GM18873 (cell line): ENCODE measurements around the gene CACNB4.
"Not testable (repeated sequence)": the region's sequence is repeated elsewhere in the genome, so short reads cannot be mapped to it uniquely, and the experiment has no call there.

Experiments used
- ATAC-seq: cut with Tn5 transposase; IDR thresholded peaks from one replicate; pipeline ENCODE4 v1.9.1; 2021; ENCODE audit warnings: mild to moderate bottlenecking, moderate library complexity, moderate number of reproducible peaks; ENCODE audit not compliant: unreplicated experiment, low FRiP score

CACNB4 gene

DNA sequence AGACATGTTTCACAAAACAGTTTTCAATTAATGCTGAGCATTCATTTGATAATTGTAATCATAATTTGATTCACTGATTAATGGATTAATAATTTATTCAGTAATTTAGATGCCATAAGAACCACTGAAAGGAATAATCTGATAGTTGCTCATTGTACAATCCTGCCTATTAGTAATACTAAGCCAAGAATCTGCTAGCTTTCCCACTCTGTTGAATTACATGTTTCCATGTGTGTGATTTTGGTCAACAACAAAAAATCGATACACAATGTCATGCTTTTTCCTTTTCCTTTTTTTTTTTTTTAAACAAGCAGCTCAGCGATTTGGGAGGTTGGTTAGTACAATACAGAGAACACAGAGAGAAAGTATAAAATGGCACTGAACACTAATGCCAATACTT lies 296.5 kb downstream of the CACNB4 start:
- ATAC-seq = no peak

DNA sequence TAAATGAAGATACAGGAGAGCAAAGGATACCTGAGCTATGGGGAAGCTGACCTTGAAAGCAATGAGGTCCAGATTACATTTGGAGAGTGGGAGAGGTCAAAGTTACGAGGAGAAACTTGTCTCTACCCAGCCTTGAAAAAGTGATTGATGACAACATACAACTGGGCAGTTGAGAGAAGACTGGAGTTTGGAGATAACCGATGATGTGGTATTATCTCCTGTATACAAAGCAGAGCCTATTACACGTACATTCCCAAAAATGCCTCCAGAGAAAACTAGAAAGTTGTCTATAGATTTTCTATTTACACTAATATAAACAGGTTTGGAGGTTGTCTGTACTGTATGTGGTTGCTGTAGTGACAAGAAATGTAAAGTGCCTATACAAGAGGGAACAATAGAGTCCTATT lies 299.0 kb downstream of the CACNB4 start:
- ATAC-seq = no peak

DNA sequence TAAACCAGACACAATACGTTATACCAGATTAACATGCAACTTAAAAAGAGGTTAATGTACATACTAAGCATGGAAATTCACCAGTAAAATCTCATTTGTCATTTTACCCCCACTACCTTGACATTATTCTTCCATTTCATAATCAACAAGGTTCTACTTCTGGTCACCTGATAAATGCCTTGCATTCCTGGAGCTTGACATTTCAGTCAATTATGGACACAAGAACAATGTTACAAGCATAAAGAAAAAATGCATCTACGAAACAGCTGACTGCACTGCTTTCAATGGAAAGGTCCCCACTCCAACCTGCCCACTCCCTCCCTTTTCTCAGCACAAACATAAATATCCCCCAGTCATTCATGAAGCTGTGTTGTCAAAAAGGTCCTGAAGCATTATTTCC lies 302.1 kb downstream of the CACNB4 start:
- ATAC-seq = no peak

DNA sequence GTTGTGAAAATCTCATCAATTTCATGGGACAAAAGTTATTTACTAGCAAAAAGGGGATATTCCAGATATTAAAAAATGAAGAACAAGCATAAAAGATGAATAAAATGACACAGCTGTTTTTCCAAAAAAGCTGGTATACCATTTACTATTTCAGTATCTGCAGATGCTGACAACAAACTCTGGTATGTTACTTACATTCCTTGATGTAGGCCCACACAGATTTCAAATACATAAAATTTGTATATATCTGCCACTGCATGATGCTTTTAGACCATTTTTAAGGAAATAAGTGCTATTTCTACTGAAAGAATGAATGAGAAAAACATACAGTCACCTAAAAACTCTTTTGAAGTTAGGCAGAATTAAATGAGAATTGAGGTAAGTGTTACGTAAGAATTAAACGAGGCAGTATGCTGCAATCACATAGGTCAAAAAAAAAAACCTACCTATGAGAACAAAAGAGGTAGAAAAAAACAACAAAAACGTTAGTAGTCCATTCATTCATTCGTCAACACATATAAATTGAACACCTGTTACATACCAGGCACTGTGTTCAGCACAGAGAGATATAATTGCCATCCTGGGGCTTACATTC lies 303.1 kb downstream of the CACNB4 start:
- no peak for ATAC-seq

DNA sequence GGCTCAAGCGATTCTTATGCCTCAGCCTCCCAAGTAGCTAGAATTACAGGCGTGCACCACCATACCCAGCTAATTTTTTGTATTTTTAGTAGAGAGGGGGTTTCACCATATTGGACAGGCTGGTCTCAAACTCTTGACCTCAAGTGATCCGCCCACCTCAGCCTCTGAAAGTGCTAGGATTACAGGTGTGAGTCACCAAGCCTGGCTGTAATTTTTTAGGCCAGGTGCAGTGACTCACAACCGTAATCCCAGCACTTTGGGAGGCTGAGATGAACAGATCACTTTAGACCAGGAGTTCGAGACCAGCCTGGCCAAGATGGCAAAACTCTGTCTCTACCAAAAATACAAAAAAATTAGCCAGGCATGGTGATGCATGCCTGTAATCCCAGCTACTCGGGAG lies 304.4 kb downstream of the CACNB4 start:
- not testable (repeated sequence) for ATAC-seq

DNA sequence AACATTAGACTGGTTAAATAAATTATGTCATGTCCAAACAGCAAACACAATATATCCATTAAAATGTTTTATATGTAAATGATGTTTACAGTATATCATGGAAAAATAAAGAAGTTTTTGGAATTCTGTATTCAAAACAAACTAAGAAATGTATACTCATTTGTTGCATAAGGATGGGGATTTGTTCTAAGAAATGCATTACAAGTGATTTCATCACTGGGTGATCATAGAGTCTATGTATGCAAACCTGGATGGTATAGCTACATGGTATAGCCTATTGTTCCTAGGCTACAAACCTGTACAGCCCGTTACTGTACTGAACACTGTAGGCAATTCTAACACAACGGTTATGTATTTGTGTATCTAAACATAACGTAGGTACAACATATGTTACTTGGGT lies 305.7 kb downstream of the CACNB4 start:
- no peak for ATAC-seq

DNA sequence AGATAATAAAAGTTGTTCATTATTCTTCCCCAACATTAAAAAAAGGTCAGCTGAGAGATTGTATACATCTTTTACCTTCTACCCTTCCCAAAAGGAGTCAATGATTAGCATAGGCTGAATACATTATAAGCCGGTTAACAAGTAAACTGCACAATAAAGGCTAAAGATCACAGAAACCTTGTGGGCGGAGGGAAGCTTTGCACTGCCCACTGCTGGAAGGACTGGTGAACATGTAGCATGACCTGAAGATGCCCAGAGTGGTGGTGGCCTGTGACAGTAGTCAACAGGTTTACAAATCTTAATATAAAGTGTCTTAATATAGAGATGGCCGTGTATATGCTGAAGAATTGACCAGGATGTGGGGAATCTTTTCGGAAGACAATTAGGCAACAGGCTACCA lies 306.3 kb downstream of the CACNB4 start:
- no peak for ATAC-seq

DNA sequence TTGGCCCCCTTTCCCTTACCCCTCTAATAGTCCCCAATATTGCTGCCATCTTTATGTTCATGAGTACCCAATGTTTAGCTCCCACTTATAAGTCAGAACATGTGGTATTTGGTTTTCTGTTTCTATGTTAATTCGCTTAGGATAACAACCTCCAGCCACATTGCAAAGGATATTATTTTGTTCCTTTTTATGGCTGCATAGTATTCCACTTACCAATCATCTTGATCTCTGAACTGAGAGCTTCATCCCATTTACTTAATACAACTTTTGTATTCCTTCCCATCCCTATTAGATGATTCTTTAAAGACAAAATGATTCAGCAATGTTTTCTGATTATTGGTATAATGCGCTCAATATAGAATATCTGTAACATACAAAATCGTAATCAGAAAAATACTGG lies 307.3 kb downstream of the CACNB4 start:
- no peak for ATAC-seq

DNA sequence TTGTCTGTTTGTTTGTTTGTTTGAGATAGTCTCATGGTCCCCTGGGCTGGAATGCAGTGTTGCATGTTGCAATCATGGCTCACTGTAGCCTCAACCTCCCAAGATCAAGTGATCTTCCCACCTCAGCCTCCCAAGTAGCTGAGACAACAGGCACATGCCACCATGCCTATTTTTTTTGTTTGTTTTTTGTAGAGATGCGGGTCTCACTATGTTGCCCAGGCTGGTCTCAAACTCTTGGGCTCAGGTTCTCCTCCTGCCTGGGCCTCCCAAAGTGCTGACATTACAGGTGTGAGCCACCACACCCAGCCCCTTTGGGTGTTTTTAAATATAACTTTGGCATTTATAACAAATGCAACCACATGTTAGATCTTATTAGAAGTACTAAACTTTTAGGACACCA lies 308.2 kb downstream of the CACNB4 start:
- no peak for ATAC-seq

DNA sequence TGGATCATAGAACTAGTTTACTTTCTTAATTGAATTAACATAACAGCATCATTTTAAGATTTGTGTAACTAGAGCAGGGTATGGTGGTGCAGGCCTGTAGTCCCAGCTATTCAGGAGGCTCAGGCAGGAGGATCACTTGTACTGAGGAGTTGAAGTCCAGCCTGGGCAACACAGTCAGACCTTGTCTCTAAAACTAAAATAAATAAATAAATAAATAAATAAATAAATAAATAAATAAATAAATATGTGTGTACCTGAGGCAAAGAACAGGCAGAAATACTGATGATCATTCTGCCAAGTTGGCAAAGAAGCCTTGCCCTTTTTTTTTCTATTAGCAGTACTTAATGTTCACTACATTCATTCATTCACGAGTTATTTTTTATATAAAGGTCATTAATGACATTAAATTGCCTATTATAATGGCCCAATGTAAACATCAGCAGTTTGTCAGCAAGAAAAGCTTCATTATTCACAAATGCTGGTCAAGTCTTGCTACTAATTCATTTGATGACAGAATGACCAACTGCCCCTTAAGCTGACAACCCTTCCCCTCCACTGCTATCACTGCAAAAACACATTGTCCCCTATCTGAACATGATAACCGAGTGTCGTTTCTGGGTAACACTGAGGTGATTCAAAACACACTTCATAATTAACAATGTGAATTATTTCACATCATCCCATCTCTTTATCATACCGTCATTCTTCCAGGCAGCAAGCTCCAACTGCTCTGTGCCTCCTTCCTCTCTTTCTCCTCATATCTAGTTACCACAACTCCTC lies 309.6 kb downstream of the CACNB4 start:
- ATAC-seq = no peak

DNA sequence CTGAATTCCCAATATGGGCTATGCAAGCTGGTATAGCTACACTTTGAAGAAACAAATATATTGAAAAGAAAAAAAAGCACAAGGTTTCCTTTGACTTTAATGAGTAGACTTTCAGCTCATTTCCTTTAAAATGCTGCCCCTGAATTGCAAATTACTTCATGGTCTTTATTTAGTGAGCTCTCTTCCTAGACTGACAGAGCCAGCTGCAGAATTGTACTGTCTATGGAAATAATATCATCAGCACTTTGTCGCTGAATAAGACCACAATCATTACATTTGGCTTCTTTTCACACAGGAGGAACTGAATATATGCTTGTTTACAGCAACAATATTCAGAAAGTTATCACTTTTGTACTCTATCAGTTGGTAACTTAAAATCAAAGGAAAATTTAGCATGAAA lies 312.4 kb downstream of the CACNB4 start:
- ATAC-seq = no peak

DNA sequence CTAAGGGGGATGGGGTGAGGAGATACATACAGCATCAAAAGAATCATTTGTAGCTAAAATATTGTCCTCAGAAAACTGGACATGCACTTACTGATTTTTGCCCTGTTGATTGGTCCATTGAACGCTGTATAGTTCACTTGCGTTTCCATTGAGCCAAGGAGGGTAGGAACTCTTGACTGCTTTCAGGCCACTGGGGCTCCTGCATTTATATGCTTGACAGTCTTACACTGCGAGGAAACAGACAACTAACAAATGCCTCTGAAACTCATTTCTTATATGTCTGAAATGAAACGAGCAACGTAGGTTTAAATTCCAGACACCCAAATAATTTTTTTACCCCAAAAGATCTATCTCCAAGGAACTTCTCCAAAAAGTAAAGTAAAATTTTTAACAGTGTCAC lies 312.8 kb downstream of the CACNB4 start:
- no peak for ATAC-seq

DNA sequence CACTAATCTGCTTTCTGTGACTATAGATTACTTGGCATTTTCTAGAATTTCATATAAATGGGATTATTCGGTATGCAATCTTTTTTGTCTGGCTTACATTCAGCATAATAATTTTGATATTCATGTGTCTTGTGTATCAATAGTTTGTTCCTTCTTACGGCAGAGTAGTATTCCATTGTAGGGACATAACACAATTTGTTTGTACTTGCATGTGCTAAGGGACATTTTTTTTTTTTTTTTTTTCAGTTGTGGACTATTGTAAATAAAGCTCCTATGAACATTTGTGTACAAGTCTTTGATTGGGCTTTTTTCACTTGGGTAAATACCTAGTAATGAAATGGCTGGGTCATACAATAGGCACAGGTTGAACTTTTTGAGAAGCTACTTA lies 315.7 kb downstream of the CACNB4 start:
- no peak for ATAC-seq
